Measurements from ENCODE around the gene KCNK18. TPM values are rescaled to one million over a fixed set of nuclear protein-coding genes. Genes with fewer than 3 reads are reported as not detected.

Gene KCNK18
- total RNA-seq, 1 experiment from 2014 or later, result not detected

GRCh38 chr10:117167346-117167788 lies 29.9 kb upstream of the KCNK18 start:
- H3K27ac ChIP-seq (ENCODE audit: low read length), result no peak overlapping the region
- H3K9me3 ChIP-seq (ENCODE audit: control insufficient read depth, insufficient read depth, low read depth, low read length), result no peaks in the 10 kb centered on the region
- H3K4me3 ChIP-seq (ENCODE audit: low read depth in 2 of 2, low read length in 2 of 2), result no peak overlapping the region
- in situ Hi-C loops (cut with HindIII; ENCODE audit: low pct_unique_long_range_greater_than_20kb, low sequenced_read_pairs) (no loop called here), intact Hi-C loops (cut with micrococcal nuclease; ENCODE audit: unreplicated experiment) (loop anchor here (5.0 to 10.0 kb wide), 2 partner anchors 160 to 243 kb away; partner anchors contain the start of gene SHTN1)
- no TSS peak for BruUV-seq (replicated peaks)
- ATAC-seq, result no peak
- H3K36me3 ChIP-seq (ENCODE audit: control insufficient read depth, insufficient read depth, low read length), result no peaks in the 10 kb centered on the region
- no peak for TF ChIP-seq SIN3A (IDR thresholded peaks at IDR 0.05; ENCODE audit: borderline replicate concordance, insufficient read depth, low read depth, low read length)
- no peak for TF ChIP-seq TCF7L2 (IDR thresholded peaks at IDR 0.05; ENCODE audit: low read depth, low read length)
- no peak for TF ChIP-seq POLR2AphosphoS5 (IDR thresholded peaks at IDR 0.05; ENCODE audit: low read depth, low read length)
- TF ChIP-seq, protein P1, sequence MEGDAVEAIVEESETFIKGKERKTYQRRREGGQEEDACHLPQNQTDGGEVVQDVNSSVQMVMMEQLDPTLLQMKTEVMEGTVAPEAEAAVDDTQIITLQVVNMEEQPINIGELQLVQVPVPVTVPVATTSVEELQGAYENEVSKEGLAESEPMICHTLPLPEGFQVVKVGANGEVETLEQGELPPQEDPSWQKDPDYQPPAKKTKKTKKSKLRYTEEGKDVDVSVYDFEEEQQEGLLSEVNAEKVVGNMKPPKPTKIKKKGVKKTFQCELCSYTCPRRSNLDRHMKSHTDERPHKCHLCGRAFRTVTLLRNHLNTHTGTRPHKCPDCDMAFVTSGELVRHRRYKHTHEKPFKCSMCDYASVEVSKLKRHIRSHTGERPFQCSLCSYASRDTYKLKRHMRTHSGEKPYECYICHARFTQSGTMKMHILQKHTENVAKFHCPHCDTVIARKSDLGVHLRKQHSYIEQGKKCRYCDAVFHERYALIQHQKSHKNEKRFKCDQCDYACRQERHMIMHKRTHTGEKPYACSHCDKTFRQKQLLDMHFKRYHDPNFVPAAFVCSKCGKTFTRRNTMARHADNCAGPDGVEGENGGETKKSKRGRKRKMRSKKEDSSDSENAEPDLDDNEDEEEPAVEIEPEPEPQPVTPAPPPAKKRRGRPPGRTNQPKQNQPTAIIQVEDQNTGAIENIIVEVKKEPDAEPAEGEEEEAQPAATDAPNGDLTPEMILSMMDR (IDR thresholded peaks at IDR 0.05), result no peak
- TF ChIP-seq, protein P2, sequence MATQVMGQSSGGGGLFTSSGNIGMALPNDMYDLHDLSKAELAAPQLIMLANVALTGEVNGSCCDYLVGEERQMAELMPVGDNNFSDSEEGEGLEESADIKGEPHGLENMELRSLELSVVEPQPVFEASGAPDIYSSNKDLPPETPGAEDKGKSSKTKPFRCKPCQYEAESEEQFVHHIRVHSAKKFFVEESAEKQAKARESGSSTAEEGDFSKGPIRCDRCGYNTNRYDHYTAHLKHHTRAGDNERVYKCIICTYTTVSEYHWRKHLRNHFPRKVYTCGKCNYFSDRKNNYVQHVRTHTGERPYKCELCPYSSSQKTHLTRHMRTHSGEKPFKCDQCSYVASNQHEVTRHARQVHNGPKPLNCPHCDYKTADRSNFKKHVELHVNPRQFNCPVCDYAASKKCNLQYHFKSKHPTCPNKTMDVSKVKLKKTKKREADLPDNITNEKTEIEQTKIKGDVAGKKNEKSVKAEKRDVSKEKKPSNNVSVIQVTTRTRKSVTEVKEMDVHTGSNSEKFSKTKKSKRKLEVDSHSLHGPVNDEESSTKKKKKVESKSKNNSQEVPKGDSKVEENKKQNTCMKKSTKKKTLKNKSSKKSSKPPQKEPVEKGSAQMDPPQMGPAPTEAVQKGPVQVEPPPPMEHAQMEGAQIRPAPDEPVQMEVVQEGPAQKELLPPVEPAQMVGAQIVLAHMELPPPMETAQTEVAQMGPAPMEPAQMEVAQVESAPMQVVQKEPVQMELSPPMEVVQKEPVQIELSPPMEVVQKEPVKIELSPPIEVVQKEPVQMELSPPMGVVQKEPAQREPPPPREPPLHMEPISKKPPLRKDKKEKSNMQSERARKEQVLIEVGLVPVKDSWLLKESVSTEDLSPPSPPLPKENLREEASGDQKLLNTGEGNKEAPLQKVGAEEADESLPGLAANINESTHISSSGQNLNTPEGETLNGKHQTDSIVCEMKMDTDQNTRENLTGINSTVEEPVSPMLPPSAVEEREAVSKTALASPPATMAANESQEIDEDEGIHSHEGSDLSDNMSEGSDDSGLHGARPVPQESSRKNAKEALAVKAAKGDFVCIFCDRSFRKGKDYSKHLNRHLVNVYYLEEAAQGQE (IDR thresholded peaks at IDR 0.05; ENCODE audit: insufficient read depth in 1 of 2, low read depth in 2 of 2, low read length in 1 of 2), result no peak
- POLR2A ChIA-PET, result no interaction called here
- CTCF ChIA-PET, result interaction anchor here (0.6 to 4.1 kb wide), 5 partner anchors 31 to 370 kb away, joined by 3 to 28 read pairs (median 4); no protein-coding TSS in a partner anchor
- peaks cover 3% of the 10 kb centered on the region for H3K4me1 ChIP-seq (ENCODE audit: control insufficient read depth, insufficient read depth, low read length)
- DNase-seq (ENCODE audit: low read depth, low spot score), result no peak
- H3K27me3 ChIP-seq (ENCODE audit: control insufficient read depth, insufficient read depth, low read length), result peaks cover 36% of the 10 kb centered on the region

DNA sequence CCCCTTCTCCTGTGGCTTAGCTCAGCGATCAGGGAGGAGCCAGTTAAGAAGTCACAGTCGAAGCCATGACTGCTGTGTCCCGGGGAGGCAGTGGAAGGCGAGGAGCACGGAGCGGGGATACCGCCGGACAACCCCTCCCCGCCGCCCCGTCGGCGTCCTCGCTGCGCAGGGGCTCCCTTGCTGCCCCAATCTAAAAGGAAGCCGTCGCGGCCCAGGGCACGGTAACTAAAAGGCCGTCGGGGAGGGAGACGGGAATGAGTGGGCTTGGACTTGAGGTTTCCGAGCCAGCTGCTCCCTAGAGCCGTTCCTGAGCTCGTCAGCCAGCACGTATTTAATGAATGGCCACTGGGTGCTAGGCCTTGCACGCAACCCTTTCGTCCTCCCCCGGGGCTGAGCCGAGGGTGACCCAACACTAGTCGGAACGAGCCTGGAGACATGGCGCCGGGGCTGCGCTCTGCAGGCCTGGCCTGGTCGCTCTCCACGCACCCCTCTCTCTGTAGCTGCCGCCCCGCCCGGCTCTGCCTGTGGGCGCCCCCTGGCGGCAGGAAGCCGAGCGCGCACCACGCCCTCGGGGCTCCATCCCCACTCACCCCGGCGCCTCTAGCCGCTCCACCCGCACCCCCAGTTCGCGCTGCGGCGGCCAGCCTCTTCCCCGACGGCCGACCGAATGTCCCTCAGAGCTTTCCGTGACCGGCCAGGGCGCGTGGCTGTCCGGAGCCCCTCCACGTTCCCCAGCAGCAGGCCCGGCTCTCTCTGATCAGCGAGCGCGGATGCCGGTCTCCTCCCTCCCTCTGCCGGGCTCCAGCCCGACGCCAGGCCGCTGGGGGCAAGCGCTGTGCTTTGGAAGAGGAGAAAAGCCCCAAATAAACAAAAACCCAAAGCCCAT lies 29.3 kb upstream of the KCNK18 start:
- H3K27me3 ChIP-seq (ENCODE audit: control insufficient read depth, insufficient read depth, low read length), result peaks cover 38% of the 10 kb centered on the region
- ChIA-PET POLR2A (no interaction called here), CTCF (interaction anchor here (0.6 to 4.1 kb wide), 6 partner anchors 31 to 371 kb away, joined by 3 to 28 read pairs (median 4); no protein-coding TSS in a partner anchor)
- intact Hi-C loops (cut with micrococcal nuclease; ENCODE audit: unreplicated experiment) (loop anchor here (5.0 to 10.0 kb wide), 2 partner anchors 161 to 243 kb away; partner anchors contain the start of gene SHTN1), in situ Hi-C loops (cut with HindIII; ENCODE audit: low pct_unique_long_range_greater_than_20kb, low sequenced_read_pairs) (no loop called here)
- H3K9me3 ChIP-seq (ENCODE audit: control insufficient read depth, insufficient read depth, low read depth, low read length), result no peaks in the 10 kb centered on the region
- ATAC-seq (peak; percentile 90), DNase-seq (ENCODE audit: low read depth, low spot score) (no peak)
- H3K27ac ChIP-seq (ENCODE audit: low read length), result no peak overlapping the region
- no peaks in the 10 kb centered on the region for H3K36me3 ChIP-seq (ENCODE audit: control insufficient read depth, insufficient read depth, low read length)
- no TSS peak for BruUV-seq (replicated peaks)
- peak overlapping the region; percentile 41 to 49 for H3K4me3 ChIP-seq (ENCODE audit: low read depth in 2 of 2, low read length in 2 of 2)
- H3K4me1 ChIP-seq (ENCODE audit: control insufficient read depth, insufficient read depth, low read length), result no peaks in the 10 kb centered on the region
- TF ChIP-seq, protein P2 (IDR thresholded peaks at IDR 0.05; ENCODE audit: insufficient read depth in 1 of 2, low read depth in 2 of 2, low read length in 1 of 2), result peak in 1 of 2 experiments; percentile 21; a peak in 1 of 4 replicates
- no peak for TF ChIP-seq SIN3A (IDR thresholded peaks at IDR 0.05; ENCODE audit: borderline replicate concordance, insufficient read depth, low read depth, low read length)
- TF ChIP-seq, protein P1 (IDR thresholded peaks at IDR 0.05), result peak; percentile 99
- TF ChIP-seq TCF7L2 (IDR thresholded peaks at IDR 0.05; ENCODE audit: low read depth, low read length), result peak; percentile 89

Data from Panc1 (cell line).